Activated CD8-positive, alpha-beta T cell treated with anti-CD3 and anti-CD28 coated beads, Interleukin-2, amount 10 ng/mL, durations not matched to agents 7 days and 5 days (primary cell): Measurements from ENCODE around the gene SDC4. TPM values are rescaled to one million over a fixed set of nuclear protein-coding genes. Genes with fewer than 3 reads are reported as not detected.
A peak's percentile ranks its signal among the peaks of the same experiment; 100 is the strongest.

Source experiments
- ATAC-seq: fragments of 150-1000 bp; cut with Tn5 transposase; one replicate; pipeline ENCODE4 v1.10.0; 2021; ENCODE audit warnings: moderate library complexity
- CTCF ChIA-PET: fragments of 350-600 bp; sonication (Branson Sonifier 250); formaldehyde crosslinking; loops from one replicate; lab custom pipeline; 2021; ENCODE audit warnings: antibody characterized with exemption; lab: Charles Lee
- POLR2A ChIA-PET: fragments of 350-600 bp; sonication (Branson Sonifier 250); formaldehyde crosslinking; loops from one replicate; lab custom pipeline; 2021; ENCODE audit warnings: antibody characterized with exemption; lab: Charles Lee
- DNase-seq: peaks from one replicate; pipeline ENCODE4 v3.0.0-alpha.2; 2020
- H3K27ac Mint-ChIP-seq: one replicate; pipeline ENCODE4 v1.8.0; 2021; ENCODE audit warnings: mild to moderate bottlenecking, mixed read lengths
- H3K27me3 Mint-ChIP-seq: one replicate; pipeline ENCODE4 v1.8.0; 2021; ENCODE audit warnings: low read depth, mixed read lengths
- H3K36me3 Mint-ChIP-seq: one replicate; pipeline ENCODE4 v1.8.0; 2021; ENCODE audit warnings: low read depth, mixed read lengths
- H3K4me1 Mint-ChIP-seq: one replicate; pipeline ENCODE4 v1.8.0; 2021; ENCODE audit warnings: low read depth, mixed read lengths
- H3K4me3 Mint-ChIP-seq: one replicate; pipeline ENCODE4 v1.8.0; 2021; ENCODE audit warnings: mild to moderate bottlenecking, mixed read lengths
- H3K9me3 Mint-ChIP-seq: one replicate; pipeline ENCODE4 v1.8.0; 2022; ENCODE audit warnings: mixed read lengths; ENCODE audit not compliant: insufficient read depth
- total RNA-seq, 2 experiments: library from RNA; stranded (reverse); gene quantifications; one replicate each; pipeline ENCODE4 v1.2.3, GENCODE V29; 2021

Gene SDC4
- 1 to 10 TPM; 6.6 to 6.7 TPM for total RNA-seq

- no peaks in the 10 kb centered on the region for H3K9me3 Mint-ChIP-seq
- no peaks in the 10 kb centered on the region for H3K36me3 Mint-ChIP-seq
- POLR2A ChIA-PET = interaction anchor here (0.7 to 1.6 kb wide), 4 partner anchors 13 to 68 kb away, joined by 3 to 8 read pairs (median 6); partner anchors contain the start of genes PIGT and SYS1
- H3K27me3 Mint-ChIP-seq = peaks cover 2% of the 10 kb centered on the region
- peak within 1 kb of the TSS; percentile 63 for H3K27ac Mint-ChIP-seq
- H3K4me1 Mint-ChIP-seq = peaks cover 37% of the 10 kb centered on the region
- peak within 1 kb of the TSS; percentile 78 for H3K4me3 Mint-ChIP-seq
- ATAC-seq (peak; percentile 89), DNase-seq (peak; percentile 55)
- CTCF ChIA-PET = interaction anchor here (0.6 to 3.7 kb wide), 13 partner anchors 12 to 251 kb away, joined by 3 to 17 read pairs (median 5); partner anchors contain the start of gene SYS1
Measured at GRCh38 chr20:45347936-45348778, at the start of gene SDC4. SDC4 (minus strand) TSS chr20:45348424; CDS start chr20:45348384, 40 bp downstream.

- Mint-ChIP-seq H3K4me1 (peaks cover 2% of the 10 kb centered on the region), H3K9me3 (peaks cover 5% of the 10 kb centered on the region), H3K36me3 (peaks cover 6% of the 10 kb centered on the region), H3K27me3 (no peaks in the 10 kb centered on the region), H3K27ac (no peak overlapping the region), H3K4me3 (no peak overlapping the region)
- DNase-seq (no peak), ATAC-seq (no peak)
- POLR2A ChIA-PET = no interaction called here
- CTCF ChIA-PET = no interaction called here
Measured at GRCh38 chr20:45395114-45395415, 46.8 kb upstream of the SDC4 start.

DNA sequence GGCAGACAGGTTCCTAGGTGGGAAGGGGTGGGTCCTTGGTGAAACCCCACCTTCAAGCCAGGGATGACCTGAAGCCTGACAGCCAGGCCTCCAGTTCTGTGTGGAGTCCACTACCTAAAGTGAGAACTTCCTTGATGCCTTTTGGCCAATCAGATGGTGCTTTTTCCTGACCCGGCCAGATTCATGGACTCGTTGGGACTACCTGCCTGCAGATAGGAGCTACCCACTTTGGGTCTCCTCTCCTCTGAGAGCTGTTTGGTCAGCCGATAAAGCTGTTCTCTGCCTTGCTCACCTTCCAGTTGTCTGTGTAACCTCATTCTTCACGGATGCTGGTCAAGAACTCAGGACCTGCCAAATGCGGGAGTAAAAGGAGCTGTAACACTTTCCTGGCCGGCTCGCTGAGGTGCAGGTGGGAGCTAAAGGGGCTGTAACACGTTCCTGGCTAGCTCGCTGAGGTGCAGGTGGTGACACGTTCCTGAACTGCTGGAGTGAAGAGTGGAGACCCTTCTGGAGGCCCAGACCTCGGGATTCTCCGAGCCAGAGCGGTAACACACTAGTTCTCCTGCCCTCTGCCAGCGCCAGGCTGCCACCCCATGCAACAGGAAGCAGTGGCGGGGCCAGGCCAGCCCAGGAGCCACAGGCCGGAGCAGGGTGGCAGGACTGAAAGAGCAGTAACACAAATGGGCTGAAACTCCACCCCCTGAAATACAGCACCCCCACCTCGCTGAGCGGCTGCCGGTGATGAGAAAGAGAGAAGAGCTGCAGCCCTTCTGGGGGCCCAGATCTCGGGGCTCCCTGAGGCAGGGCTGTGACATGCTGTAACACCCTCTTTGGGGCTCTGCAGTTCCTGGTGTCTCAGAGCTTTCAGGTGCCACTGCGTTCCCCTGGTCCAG, 46.2 kb upstream of the SDC4 start:
- Mint-ChIP-seq H3K36me3 (no peaks in the 10 kb centered on the region), H3K4me3 (no peak overlapping the region), H3K9me3 (no peaks in the 10 kb centered on the region), H3K27me3 (no peaks in the 10 kb centered on the region), H3K27ac (no peak overlapping the region), H3K4me1 (peaks cover 2% of the 10 kb centered on the region)
- POLR2A ChIA-PET = no interaction called here
- ATAC-seq = no peak
- DNase-seq = no peak
- CTCF ChIA-PET = interaction anchor here (1.0 to 2.9 kb wide), 3 partner anchors 32 to 350 kb away, joined by 3 to 8 read pairs (median 3); partner anchors contain the start of gene SYS1

DNA sequence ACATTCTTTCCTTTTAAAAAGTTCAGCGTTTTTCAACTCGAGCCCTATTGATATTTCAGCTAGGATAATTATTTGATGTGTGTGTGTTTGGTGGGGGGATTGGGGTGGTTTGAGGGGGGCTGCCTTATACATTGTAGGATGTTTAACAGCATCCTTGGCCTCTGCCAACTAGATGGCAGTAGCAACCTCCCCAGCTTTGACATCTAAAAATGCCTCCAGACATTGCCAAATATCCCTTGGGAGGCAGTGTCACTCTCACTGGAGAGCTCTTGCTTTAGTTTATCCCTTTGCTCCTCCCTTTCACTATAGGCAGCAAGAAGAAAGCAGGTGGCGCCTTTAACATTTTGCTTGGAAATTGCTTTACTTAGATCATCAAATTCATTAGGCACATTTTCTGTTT, 44.5 kb upstream of the SDC4 start:
- ChIA-PET POLR2A (no interaction called here), CTCF (interaction anchor here (0.7 to 2.9 kb wide), 4 partner anchors 19 to 44 kb away, joined by 3 to 8 read pairs (median 8); partner anchors contain the start of gene SYS1)
- H3K27me3 Mint-ChIP-seq = no peaks in the 10 kb centered on the region
- peaks cover 3% of the 10 kb centered on the region for H3K36me3 Mint-ChIP-seq
- H3K27ac Mint-ChIP-seq = no peak overlapping the region
- peaks cover 2% of the 10 kb centered on the region for H3K4me1 Mint-ChIP-seq
- H3K9me3 Mint-ChIP-seq = no peaks in the 10 kb centered on the region
- no peak overlapping the region for H3K4me3 Mint-ChIP-seq
- DNase-seq (no peak), ATAC-seq (no peak)

- ATAC-seq (no peak), DNase-seq (no peak)
- no peak overlapping the region for H3K27ac Mint-ChIP-seq
- no peak overlapping the region for H3K4me3 Mint-ChIP-seq
- peaks cover 7% of the 10 kb centered on the region for H3K36me3 Mint-ChIP-seq
- peaks cover 2% of the 10 kb centered on the region for H3K4me1 Mint-ChIP-seq
- H3K9me3 Mint-ChIP-seq = no peaks in the 10 kb centered on the region
- POLR2A ChIA-PET = no interaction called here
- H3K27me3 Mint-ChIP-seq = no peaks in the 10 kb centered on the region
- CTCF ChIA-PET = interaction anchor here (0.6 to 2.9 kb wide), 4 partner anchors 15 to 29 kb away, joined by 3 to 8 read pairs (median 4); partner anchors contain the start of gene SYS1
Measured at GRCh38 chr20:45391559-45391958, 43.3 kb upstream of the SDC4 start.

DNA sequence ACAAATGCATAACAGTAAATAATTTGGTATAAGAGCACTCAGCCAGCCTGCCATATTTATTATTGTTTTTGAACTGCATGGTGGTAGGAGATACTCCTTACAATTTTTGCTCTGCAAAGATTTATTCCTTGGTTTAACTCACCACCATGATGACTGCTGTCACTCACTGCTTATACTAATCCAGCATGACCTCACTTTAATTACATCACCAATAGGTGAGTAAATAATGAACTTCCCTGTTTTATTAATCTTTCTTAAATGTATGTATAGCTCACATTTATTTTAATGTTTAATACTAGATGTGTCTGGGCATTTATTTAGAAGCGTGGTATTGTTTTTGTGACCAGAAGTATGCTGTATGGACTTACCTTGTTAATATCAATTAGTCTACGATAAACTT, 42.7 kb upstream of the SDC4 start:
- ATAC-seq (no peak), DNase-seq (no peak)
- no peak overlapping the region for H3K27ac Mint-ChIP-seq
- H3K4me1 Mint-ChIP-seq = peaks cover 2% of the 10 kb centered on the region
- peaks cover 7% of the 10 kb centered on the region for H3K36me3 Mint-ChIP-seq
- H3K4me3 Mint-ChIP-seq = no peak overlapping the region
- CTCF ChIA-PET = interaction anchor here (1.0 to 1.3 kb wide), 2 partner anchors 14 to 17 kb away, joined by 3 to 5 read pairs; no protein-coding TSS in a partner anchor
- H3K9me3 Mint-ChIP-seq = no peaks in the 10 kb centered on the region
- POLR2A ChIA-PET = no interaction called here
- no peaks in the 10 kb centered on the region for H3K27me3 Mint-ChIP-seq

DNA sequence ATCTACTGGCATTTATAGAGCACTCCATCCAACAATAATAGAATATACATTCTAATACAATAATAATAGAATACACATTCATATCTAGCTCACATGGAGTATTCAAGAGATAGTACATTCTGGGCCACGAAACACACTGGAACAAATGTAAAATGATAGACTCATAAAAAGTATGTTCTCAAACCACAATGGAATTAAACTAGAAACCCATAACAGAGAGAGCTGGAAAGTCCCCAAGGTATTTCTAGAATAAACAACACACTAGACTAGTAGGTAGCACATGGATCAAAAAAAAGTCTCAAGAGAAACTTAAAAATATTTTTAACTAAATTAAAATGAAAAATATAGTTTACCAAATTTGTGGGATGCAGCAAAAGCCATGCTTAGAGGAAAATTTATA, 39.0 kb upstream of the SDC4 start:
- peaks cover 2% of the 10 kb centered on the region for H3K4me1 Mint-ChIP-seq
- DNase-seq (no peak), ATAC-seq (no peak)
- ChIA-PET CTCF (interaction anchor here (0.6 to 6.2 kb wide), 7 partner anchors 12 to 383 kb away, joined by 3 to 40 read pairs (median 6); partner anchors contain the start of gene SYS1), POLR2A (no interaction called here)
- no peaks in the 10 kb centered on the region for H3K9me3 Mint-ChIP-seq
- H3K4me3 Mint-ChIP-seq = no peak overlapping the region
- H3K27ac Mint-ChIP-seq = no peak overlapping the region
- no peaks in the 10 kb centered on the region for H3K27me3 Mint-ChIP-seq
- peaks cover 7% of the 10 kb centered on the region for H3K36me3 Mint-ChIP-seq

GRCh38 chr20:45378191-45378590, 30.0 kb upstream of the SDC4 start, which contains the start of gene TP53TG5:
TP53TG5 (minus strand) TSS chr20:45378325; CDS start chr20:45378236, 89 bp downstream.
- no peak for ATAC-seq
- peaks cover 16% of the 10 kb centered on the region for H3K4me1 Mint-ChIP-seq
- ChIA-PET POLR2A (no interaction called here), CTCF (interaction anchor here (0.7 to 20.4 kb wide), 2 partner anchors 57 to 61 kb away, joined by 3 to 606 read pairs; no protein-coding TSS in a partner anchor)
- H3K4me3 Mint-ChIP-seq = no peak within 1 kb of the TSS
- DNase-seq = no peak
- no peaks in the 10 kb centered on the region for H3K27me3 Mint-ChIP-seq
- H3K27ac Mint-ChIP-seq = no peak within 1 kb of the TSS
- no peaks in the 10 kb centered on the region for H3K36me3 Mint-ChIP-seq
- H3K9me3 Mint-ChIP-seq = no peaks in the 10 kb centered on the region

- ChIA-PET CTCF (interaction anchor here (1.1 to 20.4 kb wide), 7 partner anchors 14 to 394 kb away, joined by 3 to 606 read pairs (median 6); partner anchors contain the start of gene SYS1), POLR2A (no interaction called here)
- no peak for ATAC-seq
- Mint-ChIP-seq H3K9me3 (no peaks in the 10 kb centered on the region), H3K27ac (no peak overlapping the region), H3K27me3 (no peaks in the 10 kb centered on the region), H3K36me3 (no peaks in the 10 kb centered on the region), H3K4me3 (no peak overlapping the region), H3K4me1 (peaks cover 23% of the 10 kb centered on the region)
- DNase-seq = no peak
Measured at GRCh38 chr20:45377269-45377668, 29.0 kb upstream of the SDC4 start.

- Mint-ChIP-seq H3K4me3 (no peak overlapping the region), H3K27ac (no peak overlapping the region), H3K9me3 (no peaks in the 10 kb centered on the region), H3K27me3 (no peaks in the 10 kb centered on the region), H3K4me1 (peaks cover 29% of the 10 kb centered on the region), H3K36me3 (no peaks in the 10 kb centered on the region)
- ATAC-seq (no peak), DNase-seq (no peak)
- ChIA-PET POLR2A (interaction anchor here (0.8 to 2.5 kb wide), 2 partner anchors 12 to 41 kb away, joined by 4 to 15 read pairs; partner anchors contain the start of genes PIGT and SYS1), CTCF (interaction anchor here (1.5 to 20.4 kb wide), 8 partner anchors 10 to 77 kb away, joined by 3 to 606 read pairs (median 46); partner anchors contain the start of genes PIGT and SYS1)
Measured at GRCh38 chr20:45374966-45375365, 26.7 kb upstream of the SDC4 start.

- DNase-seq (no peak), ATAC-seq (no peak)
- Mint-ChIP-seq H3K9me3 (no peaks in the 10 kb centered on the region), H3K4me1 (peaks cover 32% of the 10 kb centered on the region), H3K27ac (peak overlapping the region; percentile 87), H3K27me3 (no peaks in the 10 kb centered on the region), H3K36me3 (peaks cover 3% of the 10 kb centered on the region), H3K4me3 (peak overlapping the region; percentile 73)
- CTCF ChIA-PET = interaction anchor here (0.7 to 20.4 kb wide), 48 partner anchors 11 to 1247 kb away, joined by 3 to 606 read pairs (median 7); partner anchors contain the start of genes DBNDD2, PIGT, SDC4 and SYS1
- POLR2A ChIA-PET = interaction anchor here (0.7 to 3.6 kb wide), 10 partner anchors 9 to 63 kb away, joined by 3 to 31 read pairs (median 4); partner anchors contain the start of genes DBNDD2, PIGT and SYS1
Measured at GRCh38 chr20:45374101-45374467, 25.9 kb upstream of the SDC4 start.
